Stimulated activated CD4-positive, alpha-beta T cell treated with anti-CD3 and anti-CD28 coated beads, TNF-alpha, amount 100 ng/mL, for 1 hour (primary cell): ENCODE measurements around the gene MICAL2.

Experiments
- DNase-seq, 3 donors: peaks; one replicate each; pipeline ENCODE4 v3.0.0-alpha.2; 2020; ENCODE audit warnings: low read depth in 3 of 3, low spot score in 1 of 3

The MICAL2 gene

DNA sequence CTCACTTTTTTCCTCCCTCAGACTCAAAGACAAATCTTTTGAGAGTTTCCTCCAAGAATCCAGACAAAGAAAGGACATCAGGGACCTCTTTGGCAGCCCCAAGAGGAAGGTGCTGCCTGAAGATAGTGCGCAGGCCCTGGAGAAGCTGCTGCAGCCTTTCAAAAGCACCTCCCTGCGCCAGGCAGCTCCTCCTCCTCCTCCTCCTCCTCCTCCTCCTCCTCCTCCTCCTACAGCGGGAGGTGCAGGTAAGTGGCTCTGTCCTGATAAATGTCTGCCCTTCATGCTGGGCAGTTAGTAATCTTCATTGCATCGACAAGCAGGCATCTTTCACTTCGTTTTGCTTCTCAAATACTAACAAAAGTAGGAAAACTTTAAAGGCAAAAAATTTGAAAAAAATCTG, 184.2 kb downstream of the MICAL2 start:
- no peak for DNase-seq

DNA sequence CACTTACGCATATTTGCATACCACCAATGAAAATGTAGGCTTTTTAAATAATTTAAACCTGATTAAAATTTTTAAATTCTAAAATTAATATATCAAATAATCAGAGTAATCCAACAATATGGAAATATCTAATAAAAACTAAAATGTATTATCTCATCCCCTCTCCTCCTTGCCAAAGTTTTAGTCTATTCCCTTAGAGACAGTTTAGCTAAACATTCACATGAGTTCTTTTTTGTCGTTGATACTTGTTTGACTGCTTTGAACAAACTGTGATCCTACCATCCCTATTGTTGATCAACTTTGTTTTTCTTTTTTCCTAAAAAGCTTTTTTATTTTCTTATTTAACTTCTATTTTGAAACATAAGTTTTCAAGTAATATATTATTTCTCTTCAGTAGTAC, 185.6 kb downstream of the MICAL2 start:
- DNase-seq: no peak

DNA sequence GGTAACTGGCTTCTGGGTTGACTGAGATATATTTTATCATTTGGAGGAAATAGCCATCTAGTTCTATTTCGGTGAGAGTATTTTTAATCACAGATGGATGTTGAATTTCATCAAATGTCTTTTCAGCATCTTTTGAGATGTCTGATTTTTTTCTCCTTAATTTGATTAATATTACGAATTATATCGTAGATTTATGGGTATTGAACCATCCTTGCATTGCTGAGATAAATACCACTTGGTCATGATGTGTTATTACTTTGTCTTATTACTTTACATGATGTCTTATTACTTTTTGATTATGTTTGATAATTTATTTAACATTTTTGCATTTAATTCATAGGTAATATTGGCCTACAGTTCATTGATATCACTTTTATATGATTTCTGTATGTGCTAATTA, 188.2 kb downstream of the MICAL2 start:
- no peak for DNase-seq

DNA sequence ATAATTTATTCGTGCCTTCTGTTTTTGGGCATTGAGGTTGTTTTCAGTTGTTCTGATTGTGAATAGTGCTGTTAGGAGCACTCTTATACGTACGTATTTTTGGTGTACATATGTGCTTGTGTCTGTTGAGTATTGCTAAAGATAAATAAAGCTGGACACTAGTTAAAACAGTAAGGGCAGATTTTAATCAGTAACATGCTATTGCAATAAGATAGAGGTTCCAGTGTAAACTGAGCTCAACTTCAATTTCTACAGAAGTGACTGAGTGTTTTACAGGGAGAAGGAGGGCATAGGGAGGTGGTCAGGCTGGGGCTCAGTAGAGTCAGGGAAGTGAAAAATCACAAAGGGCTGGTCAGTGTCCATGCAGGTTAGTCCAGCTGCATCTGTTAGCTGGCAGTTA, 191.0 kb downstream of the MICAL2 start:
- no peak for DNase-seq

DNA sequence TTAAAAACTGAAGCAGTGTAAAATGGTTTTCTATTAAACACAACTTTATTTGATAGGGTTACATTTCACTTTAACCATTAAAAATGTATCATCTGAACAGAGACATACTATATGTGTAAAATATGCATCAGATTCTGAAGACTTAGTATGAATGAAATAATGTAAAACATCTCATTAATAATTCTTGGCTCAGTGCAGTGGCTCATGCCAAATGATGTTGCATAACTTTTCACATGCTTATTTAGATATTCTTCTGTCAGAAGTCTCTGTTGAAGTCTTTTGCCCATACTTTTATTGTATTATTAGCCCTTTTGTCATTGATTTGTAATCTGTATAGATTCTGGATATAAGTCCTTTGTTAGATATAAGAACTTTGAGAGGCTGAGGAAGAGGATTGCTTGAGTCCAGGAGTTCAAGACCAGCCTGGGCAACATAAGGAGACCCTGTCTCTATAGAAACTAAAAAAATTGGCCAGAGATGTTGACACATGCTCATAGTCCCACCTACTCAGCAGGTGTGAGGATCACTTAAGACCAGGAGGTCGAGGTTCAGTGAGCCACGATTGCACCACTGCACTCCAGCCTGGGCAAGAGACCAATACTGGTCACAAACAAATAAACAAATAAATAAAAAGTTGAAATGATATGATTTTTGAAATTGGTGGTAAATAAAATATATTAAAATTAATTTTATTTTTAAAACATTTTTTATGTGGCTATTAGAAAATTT, 193.2 kb downstream of the MICAL2 start:
- no peak for DNase-seq

DNA sequence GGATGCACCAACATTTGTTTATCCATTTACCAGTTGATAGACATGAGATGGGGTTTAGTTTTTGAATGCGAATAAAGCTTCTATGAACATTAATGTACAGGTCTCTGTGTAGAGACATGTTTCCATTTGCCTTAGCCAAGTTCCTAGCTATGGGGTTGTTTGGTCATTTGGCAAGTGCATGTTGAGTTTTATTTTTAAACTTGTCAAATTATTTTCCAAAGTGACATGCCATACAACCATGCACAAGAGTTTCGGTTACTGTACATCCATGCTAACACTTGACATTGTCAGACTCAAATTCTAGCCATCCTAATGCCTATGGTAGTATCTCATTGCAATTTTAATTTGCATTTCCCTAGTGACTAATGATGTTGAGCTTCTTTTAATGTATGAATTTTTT, 196.4 kb downstream of the MICAL2 start:
- no peak for DNase-seq

DNA sequence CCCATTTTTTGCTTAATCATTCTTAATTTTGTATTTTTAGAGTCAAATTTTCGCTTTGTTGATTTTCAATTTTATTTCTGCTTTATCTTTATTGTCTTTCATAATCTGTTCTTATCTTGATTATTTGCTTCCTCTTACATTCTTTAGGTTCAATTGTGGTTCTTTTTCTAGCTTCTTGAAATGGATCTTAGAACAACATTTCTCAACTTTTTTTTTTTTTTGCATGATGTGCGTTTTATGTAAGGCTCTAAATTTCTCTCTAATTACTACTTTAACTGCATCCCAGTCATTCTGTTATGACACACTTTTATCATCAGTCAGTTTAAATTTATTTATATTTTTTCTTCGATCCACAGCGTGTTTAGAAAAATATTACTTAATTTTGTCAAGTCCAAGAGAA, 201.7 kb downstream of the MICAL2 start:
- no peak for DNase-seq
